Tibial artery (tissue), 4 donors: ENCODE results near the gene ALMS1.

ENCODE experiments used
- DNase-seq, 2 donors: peaks; one replicate each; pipeline ENCODE4 v3.0.0-alpha.2; 2019
- H3K27ac ChIP-seq, 2 donors: fragments of 200-600 bp; sonication (generic) in 1 of 2; 1 replicate in 1 of 2; 2 replicates in 1 of 2; pipeline ENCODE4 v1.5.1; 2018 to 2019; ENCODE audit warnings: mild to moderate bottlenecking in 1 of 2
- H3K27me3 ChIP-seq, 2 donors: fragments of 200-600 bp; sonication (generic) in 1 of 2; one replicate each; pipeline versions ENCODE4 v1.5.1 to v1.6.0; 2016 to 2019
- H3K36me3 ChIP-seq, 3 donors: fragments of 200-600 bp; sonication (generic) in 2 of 3; one replicate each; pipeline ENCODE4 v1.5.1; 2016 to 2019; ENCODE audit warnings: mild to moderate bottlenecking in 2 of 3
- H3K4me1 ChIP-seq, 4 donors: fragments of 200-600 bp; sonication (generic) in 2 of 4; 1 replicate in 3 of 4; 2 replicates in 1 of 4; pipeline ENCODE4 v1.5.1; 2016 to 2019
- H3K4me3 ChIP-seq, 2 donors: fragments of 200-600 bp; sonication (generic) in 1 of 2; 1 replicate in 1 of 2; 2 replicates in 1 of 2; pipeline ENCODE4 v1.5.1; 2018 to 2019; ENCODE audit warnings: mild to moderate bottlenecking in 2 of 2
- H3K9me3 ChIP-seq, 3 donors: fragments of 200-600 bp; sonication (generic) in 1 of 3; one replicate each; pipeline ENCODE4 v1.5.1; 2016 to 2019
- CTCF ChIP-seq, 2 experiments: fragments of 200-600 bp in 1 of 2; fragments of 450-650 bp in 1 of 2; IDR thresholded peaks; one replicate each; pipeline ENCODE4 v1.5.1; 2017 to 2019; ENCODE audit warnings: antibody characterized with exemption in 2 of 2, mild to moderate bottlenecking in 1 of 2, moderate library complexity in 1 of 2
- intact Hi-C: fragments of 100-400 bp; cut with DNase I; formaldehyde crosslinking; loops from one replicate; pipeline ENCODE4 v1.15.0; 2023; ENCODE audit warnings: low total_unique reads

ALMS1 gene

GRCh38 chr2:73350035-73350691, 35.5 kb upstream of the ALMS1 start:
- H3K9me3 ChIP-seq, result no peaks in the 10 kb centered on the region
- no peak for TF ChIP-seq CTCF (IDR thresholded peaks at IDR 0.05)
- no peaks in the 10 kb centered on the region for H3K27me3 ChIP-seq
- H3K36me3 ChIP-seq, result no peaks in the 10 kb centered on the region
- H3K4me3 ChIP-seq, result no peak overlapping the region
- no peak overlapping the region for H3K27ac ChIP-seq
- intact Hi-C loops, result no loop called here
- H3K4me1 ChIP-seq, result no peaks in the 10 kb centered on the region
- DNase-seq, result no peak

GRCh38 chr2:73356097-73356496, 29.5 kb upstream of the ALMS1 start:
- Histone ChIP-seq H3K9me3 (no peaks in the 10 kb centered on the region), H3K4me1 (no peaks in the 10 kb centered on the region), H3K36me3 (no peaks in the 10 kb centered on the region), H3K4me3 (no peak overlapping the region), H3K27me3 (no peaks in the 10 kb centered on the region), H3K27ac (no peak overlapping the region)
- intact Hi-C loops, result no loop called here
- TF ChIP-seq CTCF (IDR thresholded peaks at IDR 0.05), result no peak
- no peak for DNase-seq

GRCh38 chr2:73359915-73360697, 25.5 kb upstream of the ALMS1 start:
- Histone ChIP-seq H3K9me3 (no peaks in the 10 kb centered on the region), H3K27me3 (no peaks in the 10 kb centered on the region), H3K4me3 (no peak overlapping the region), H3K27ac (no peak overlapping the region), H3K36me3 (no peaks in the 10 kb centered on the region), H3K4me1 (no peaks in the 10 kb centered on the region)
- TF ChIP-seq CTCF (IDR thresholded peaks at IDR 0.05), result no peak
- DNase-seq, result no peak
- intact Hi-C loops, result no loop called here

GRCh38 chr2:73366060-73366459, 19.6 kb upstream of the ALMS1 start:
- Histone ChIP-seq H3K9me3 (no peaks in the 10 kb centered on the region), H3K27me3 (no peaks in the 10 kb centered on the region), H3K4me1 (no peaks in the 10 kb centered on the region), H3K27ac (no peak overlapping the region), H3K36me3 (no peaks in the 10 kb centered on the region), H3K4me3 (no peak overlapping the region)
- DNase-seq, result no peak
- intact Hi-C loops, result no loop called here
- TF ChIP-seq CTCF (IDR thresholded peaks at IDR 0.05), result no peak

GRCh38 chr2:73368781-73369180, 16.9 kb upstream of the ALMS1 start:
- H3K36me3 ChIP-seq, result no peaks in the 10 kb centered on the region
- no peaks in the 10 kb centered on the region for H3K9me3 ChIP-seq
- intact Hi-C loops, result no loop called here
- no peak for TF ChIP-seq CTCF (IDR thresholded peaks at IDR 0.05)
- no peak for DNase-seq
- no peak overlapping the region for H3K4me3 ChIP-seq
- H3K27ac ChIP-seq, result no peak overlapping the region
- no peaks in the 10 kb centered on the region for H3K4me1 ChIP-seq
- H3K27me3 ChIP-seq, result peaks cover 0 to 10% of the 10 kb centered on the region in 2 donors
